T-helper 2 cell treated with Interferon-gamma antibody and Interleukin-4, amounts not matched to agents 100 ng/mL and 5 ng/mL, for 36 hours (primary cell): ENCODE data around the gene SPATA12. TPM values are rescaled to one million over a fixed set of nuclear protein-coding genes. Genes with fewer than 3 reads are reported as not detected.

Experiments used
- intact Hi-C: fragments of 100-400 bp; cut with micrococcal nuclease; formaldehyde crosslinking; loops from one replicate; pipeline ENCODE4 v1.15.1; 2023
- total RNA-seq: library from RNA; stranded (reverse); gene quantifications from 2 replicates; pipeline ENCODE4 v1.2.3, GENCODE V29; 2022

The SPATA12 gene
- total RNA-seq, 1 donor from 2014 or later = not detected

GRCh38 chr3:57112206-57112605 is 51.7 kb downstream of the SPATA12 start:
- intact Hi-C loops = no loop called here

GRCh38 chr3:57116501-57116900 is 56.0 kb downstream of the SPATA12 start:
- intact Hi-C loops = no loop called here

- intact Hi-C loops = no loop called here
Measured at GRCh38 chr3:57118254-57118653, 57.8 kb downstream of the SPATA12 start.

- intact Hi-C loops = no loop called here
Measured at GRCh38 chr3:57120040-57120439, 59.6 kb downstream of the SPATA12 start.

- intact Hi-C loops = no loop called here
Measured at GRCh38 chr3:57120451-57121174, 60.1 kb downstream of the SPATA12 start.

Other genes with a start within 250 kb of the SPATA12 start
- gene IL17RD, start 104.7 kb downstream of the SPATA12 start, total RNA-seq = 0.02 TPM in 1 of 2 replicates, not detected in the other
- 0.68 and 1.1 TPM in 2 replicates for gene HESX1, start 139.3 kb downstream of the SPATA12 start, total RNA-seq
- gene APPL1, start 167.1 kb downstream of the SPATA12 start, total RNA-seq = 40.4 and 41.3 TPM in 2 replicates
- gene ASB14, start 232.0 kb downstream of the SPATA12 start, total RNA-seq = not detected in 2 replicates